Occipital lobe (tissue), 2 donors: ENCODE data around the gene RFNG. TPM values are rescaled to one million over a fixed set of nuclear protein-coding genes. Genes with fewer than 3 reads are reported as not detected.

Experiments used
- DNase-seq: peaks from one replicate; lab custom pipeline; 2025; lab: John Stamatoyannopoulos, UW
- total RNA-seq: library from RNA; depleted of rRNA; stranded (reverse); fragments of >200 nt; gene quantifications from one replicate; pipeline ENCODE4 v1.2.3, GENCODE V29; 2014

The RFNG gene
- total RNA-seq, 1 donor from 2014 or later: 14.5 TPM

- no peak for DNase-seq
Observed at GRCh38 chr17:82089723-82090548, 38.3 kb upstream of the RFNG start.

DNA sequence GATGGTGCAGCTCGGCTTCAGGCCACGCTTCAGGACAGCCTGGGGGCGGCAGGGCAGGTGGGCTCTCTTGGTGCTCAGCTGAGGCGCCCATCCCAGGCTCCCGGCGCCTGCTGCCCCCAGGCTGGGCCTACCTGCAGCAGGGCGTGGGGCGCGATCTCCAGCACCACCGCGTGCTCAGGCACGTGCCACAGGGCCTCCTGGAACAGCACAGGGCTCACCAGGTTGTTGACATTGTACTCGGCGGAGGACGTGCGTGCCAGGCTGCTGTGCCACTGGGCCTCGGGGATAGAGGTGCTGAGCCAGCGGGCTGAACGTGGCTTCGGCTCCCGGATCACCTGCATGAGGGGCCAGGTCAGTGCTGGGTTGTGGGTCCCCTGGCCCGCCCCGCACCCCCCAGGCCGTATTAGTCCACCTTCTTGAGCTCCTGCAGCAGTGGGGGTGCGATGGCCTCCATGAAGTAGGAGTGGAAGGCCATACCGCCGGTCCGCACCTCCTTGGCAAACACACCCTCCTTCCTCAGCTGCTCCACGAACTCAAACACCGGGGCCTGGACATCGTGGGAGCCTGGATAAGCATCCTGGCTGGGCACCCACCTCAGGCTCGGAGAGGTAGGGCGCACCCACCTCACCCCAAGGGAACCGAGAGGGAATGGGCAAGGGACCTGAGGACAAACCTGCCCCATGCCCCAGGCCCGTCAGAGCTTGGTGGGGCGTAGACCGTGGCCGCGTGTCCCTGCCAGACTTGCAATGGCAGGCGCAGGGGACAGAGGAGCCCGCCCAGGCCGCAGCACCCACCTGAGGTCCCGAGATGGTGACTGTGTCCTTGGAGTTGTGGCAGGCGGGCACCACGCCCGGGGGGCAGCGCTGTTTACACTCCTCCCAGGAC lies 37.5 kb upstream of the RFNG start:
- DNase-seq: no peak

DNA sequence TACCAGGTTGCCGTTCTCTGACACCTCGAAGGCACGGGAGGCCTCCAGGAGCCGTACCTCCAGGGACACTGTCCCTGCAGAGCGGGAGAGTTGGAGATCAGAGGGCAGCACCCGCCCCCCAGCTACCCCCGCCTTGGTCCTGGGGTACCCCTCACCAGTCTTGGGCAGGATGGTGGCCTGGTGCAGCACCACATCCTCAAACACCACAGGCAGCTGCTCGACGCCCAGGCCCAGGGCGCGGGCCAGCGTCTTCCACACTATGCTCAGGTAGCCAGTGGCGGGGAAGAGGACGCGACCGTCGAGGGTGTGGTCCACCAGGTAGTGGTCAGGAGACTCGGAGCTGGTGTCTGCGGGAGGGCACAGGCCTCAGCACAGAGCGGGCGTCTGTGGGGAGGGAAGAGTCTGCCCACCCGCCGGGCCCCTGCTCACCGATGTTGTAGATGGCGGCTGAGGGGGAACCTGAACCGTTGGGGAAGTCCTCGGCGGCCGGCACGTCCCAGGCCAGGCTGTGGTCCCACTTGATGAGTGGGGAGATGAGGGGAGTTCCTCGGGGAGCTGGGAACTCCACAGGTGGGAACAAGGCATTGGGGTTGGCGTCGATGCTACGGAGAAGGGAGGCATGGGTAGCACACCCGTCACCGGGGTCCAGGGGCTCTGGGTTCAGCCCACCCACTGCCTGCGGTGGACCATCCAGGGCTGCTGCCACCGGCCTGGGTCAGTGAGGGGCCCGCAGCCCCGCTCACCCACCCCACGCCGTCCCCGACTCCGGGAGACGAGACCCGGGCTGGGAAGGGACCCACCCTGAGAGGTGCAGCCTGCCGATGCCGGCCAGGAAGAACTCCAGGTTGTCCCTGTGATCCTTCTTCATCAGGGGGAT lies 36.6 kb upstream of the RFNG start:
- DNase-seq: no peak

DNA sequence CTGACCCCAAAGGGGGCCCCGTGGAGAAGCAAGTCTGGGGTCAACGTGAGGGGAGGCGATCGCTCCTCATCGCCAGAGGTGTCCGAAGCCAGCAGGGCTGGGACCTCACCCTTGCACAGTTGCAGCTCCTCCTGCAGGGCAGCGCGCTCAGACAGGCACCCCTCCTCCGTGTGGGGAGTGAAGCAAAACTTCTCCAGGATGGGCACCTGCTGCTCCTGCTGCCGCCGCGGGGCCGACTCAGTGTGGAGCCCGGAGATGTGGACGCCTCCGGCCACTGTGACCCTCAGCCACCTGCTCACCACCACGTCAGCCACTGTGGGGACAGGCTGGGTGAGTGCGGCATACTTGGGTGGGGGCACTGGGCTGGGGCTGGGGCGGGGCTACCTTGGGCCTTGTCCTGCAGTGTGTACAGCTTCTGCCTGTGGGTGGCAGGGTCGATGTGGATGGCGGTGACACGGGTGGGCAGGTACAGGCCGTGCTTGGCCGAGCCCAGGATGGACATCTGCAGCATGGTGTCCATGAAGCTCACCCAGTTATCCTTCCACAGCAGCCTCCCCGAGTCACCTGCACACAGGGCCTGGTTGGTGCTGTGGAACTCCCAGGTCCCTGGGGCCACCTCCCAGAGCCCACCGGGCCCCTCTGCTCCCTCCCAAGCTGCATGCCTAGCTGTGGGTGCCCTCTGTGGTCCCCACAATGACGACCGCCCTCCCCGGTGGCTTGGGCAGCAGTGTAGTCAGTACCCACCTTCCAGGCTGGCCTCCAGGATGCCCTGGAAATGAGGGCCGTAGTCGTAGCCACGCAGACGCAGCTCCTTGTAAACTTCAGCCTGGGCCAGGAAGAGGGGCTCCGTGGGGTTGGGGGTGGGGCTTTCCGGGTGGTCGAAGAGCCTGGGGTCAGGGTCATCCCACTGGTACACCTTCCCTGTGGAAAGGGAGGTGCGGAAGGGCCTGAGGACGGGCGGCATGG lies 35.6 kb upstream of the RFNG start:
- DNase-seq: no peak

GRCh38 chr17:82085931-82086764 lies 34.5 kb upstream of the RFNG start:
- no peak for DNase-seq

- DNase-seq: no peak
Observed at GRCh38 chr17:82085031-82085861, 33.6 kb upstream of the RFNG start.

- DNase-seq: no peak
Observed at GRCh38 chr17:82084373-82085030, 32.9 kb upstream of the RFNG start.

GRCh38 chr17:82083533-82084359 lies 32.1 kb upstream of the RFNG start:
- no peak for DNase-seq

DNA sequence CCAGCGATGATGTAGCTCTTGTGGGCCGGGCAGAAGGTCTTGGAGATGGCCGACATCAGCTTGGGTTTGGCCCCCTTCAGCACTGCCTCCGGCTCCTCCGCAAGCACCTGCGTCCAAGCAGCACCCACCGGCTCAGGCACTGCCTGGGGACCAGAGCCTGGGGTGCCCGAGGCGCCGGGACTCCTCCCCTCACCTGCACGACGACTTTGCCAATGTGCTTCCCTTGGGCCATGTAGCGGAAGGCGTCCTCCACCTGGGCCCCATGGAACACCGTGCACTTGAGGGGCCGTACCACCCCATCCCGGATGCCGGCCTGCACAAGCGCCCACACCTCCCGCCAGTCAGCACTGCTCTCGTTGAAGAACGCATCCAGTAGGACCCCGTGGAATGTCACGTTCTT lies 31.4 kb upstream of the RFNG start:
- no peak for DNase-seq

- no peak for DNase-seq
Observed at GRCh38 chr17:82082456-82082855, 30.8 kb upstream of the RFNG start.

DNA sequence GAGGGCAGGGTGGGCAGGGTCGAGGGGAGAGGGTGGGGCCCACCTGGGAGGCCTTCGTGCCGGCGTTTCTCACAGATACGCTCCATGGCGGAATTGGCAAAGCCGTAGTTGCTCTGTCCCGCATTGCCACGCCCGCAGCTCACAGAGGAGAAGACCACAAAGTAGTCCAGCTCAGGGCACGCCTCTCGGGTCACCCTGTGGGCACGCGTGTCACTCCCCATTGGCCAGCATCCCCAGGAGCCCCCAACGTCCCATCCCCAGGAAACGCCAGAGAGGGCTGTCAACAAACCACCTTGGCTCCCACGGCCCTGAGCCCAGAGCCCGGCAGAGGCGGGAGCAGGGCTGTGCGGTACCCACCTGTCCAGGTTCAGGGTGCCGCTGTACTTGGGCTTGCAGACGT lies 30.4 kb upstream of the RFNG start:
- no peak for DNase-seq

DNA sequence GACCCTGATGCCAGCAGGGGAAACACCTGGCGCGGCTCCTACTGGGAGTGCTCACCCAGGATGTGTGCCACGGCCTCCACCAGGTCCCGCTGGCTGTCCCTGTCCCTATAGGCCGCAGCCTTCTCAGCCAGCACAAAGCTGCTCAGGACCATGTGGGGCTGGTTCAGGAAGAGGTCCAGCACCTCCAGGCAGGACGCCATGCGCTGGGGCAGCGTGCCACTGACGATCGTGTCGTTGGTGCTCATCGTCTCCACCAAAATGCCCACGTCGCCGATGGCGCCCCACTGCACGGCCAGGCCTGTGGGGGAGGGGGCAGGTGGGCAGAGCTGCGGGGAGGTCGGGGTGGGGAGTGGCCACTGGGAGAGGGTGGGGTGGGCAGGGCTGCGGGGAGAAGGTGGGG lies 29.9 kb upstream of the RFNG start:
- DNase-seq: no peak

GRCh38 chr17:82080789-82081464 lies 29.3 kb upstream of the RFNG start:
- DNase-seq: no peak

- DNase-seq: no peak
Observed at GRCh38 chr17:82080048-82080788, 28.6 kb upstream of the RFNG start.

DNA sequence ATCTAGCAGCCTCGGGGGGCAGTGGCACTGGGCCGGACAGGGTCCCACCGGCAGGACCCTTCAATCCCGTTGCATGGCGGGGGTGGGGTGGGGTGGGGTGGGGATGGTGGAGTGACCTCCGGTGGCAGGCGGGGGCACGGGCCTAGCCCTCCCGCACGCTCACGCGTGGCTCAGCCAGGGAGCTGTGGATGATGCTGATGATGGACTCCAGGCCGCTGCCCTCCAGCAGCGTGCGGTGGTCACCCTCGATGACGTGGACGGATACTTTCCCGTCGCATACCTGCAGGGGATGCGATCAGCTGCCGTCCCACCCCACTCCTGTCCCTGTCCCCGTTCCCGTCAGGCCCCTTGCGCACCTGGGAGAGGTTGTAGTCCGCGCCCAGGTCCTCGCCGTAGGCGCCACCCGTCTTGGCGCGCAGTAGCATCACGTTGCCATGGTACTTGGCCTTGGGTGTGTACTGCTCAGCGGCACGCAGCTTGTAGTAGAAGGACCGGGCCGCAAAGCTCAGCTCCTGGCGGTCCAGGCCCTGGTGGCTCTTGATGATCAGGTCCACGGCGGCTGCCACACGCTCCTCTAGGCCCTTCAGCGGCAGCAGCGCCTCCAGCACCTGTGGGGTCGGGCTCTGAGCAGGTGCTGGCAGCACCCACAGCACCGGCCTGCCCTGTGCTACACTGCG lies 27.5 kb upstream of the RFNG start:
- DNase-seq: no peak
